ENCODE data around the gene KRT39.

DNA sequence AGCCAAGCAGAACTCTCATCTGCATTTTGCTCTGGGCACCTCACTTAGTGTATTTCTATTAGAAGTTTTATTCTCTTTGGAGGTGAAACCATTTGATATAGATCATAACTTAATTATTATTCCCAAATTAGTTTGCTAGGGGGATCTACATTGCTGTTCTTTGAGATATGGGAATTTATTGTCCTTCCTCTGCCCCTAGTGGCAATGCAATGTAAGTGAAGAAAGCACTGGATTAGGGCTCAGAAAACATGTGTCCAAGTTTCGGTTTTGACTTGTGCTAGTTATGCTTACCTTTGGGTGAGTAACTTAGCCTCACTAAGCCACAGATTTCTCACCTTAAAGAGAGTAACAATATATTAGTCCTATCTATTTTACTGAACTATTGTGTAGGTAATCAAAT is 2.9 kb downstream of the KRT39 start:
- TF ChIP-seq, protein P1, sequence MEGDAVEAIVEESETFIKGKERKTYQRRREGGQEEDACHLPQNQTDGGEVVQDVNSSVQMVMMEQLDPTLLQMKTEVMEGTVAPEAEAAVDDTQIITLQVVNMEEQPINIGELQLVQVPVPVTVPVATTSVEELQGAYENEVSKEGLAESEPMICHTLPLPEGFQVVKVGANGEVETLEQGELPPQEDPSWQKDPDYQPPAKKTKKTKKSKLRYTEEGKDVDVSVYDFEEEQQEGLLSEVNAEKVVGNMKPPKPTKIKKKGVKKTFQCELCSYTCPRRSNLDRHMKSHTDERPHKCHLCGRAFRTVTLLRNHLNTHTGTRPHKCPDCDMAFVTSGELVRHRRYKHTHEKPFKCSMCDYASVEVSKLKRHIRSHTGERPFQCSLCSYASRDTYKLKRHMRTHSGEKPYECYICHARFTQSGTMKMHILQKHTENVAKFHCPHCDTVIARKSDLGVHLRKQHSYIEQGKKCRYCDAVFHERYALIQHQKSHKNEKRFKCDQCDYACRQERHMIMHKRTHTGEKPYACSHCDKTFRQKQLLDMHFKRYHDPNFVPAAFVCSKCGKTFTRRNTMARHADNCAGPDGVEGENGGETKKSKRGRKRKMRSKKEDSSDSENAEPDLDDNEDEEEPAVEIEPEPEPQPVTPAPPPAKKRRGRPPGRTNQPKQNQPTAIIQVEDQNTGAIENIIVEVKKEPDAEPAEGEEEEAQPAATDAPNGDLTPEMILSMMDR (IDR thresholded peaks at IDR 0.05): peak in 4 of 7 experiments; percentile 28 to 57 (median 47)
- TF ChIP-seq POLR2A (IDR thresholded peaks at IDR 0.05) (no peak), EP300 (IDR thresholded peaks at IDR 0.05) (no peak), POLR2AphosphoS5 (IDR thresholded peaks at IDR 0.05) (no peak)
